Activated CD4-positive, alpha-beta T cell treated with anti-CD3 and anti-CD28 coated beads for 48 hours (primary cell): Measurements from ENCODE around the gene STAT4.

Source experiments
- DNase-seq: peaks from one replicate; pipeline ENCODE4 v3.0.0-alpha.2; 2020

STAT4 gene, protein sequence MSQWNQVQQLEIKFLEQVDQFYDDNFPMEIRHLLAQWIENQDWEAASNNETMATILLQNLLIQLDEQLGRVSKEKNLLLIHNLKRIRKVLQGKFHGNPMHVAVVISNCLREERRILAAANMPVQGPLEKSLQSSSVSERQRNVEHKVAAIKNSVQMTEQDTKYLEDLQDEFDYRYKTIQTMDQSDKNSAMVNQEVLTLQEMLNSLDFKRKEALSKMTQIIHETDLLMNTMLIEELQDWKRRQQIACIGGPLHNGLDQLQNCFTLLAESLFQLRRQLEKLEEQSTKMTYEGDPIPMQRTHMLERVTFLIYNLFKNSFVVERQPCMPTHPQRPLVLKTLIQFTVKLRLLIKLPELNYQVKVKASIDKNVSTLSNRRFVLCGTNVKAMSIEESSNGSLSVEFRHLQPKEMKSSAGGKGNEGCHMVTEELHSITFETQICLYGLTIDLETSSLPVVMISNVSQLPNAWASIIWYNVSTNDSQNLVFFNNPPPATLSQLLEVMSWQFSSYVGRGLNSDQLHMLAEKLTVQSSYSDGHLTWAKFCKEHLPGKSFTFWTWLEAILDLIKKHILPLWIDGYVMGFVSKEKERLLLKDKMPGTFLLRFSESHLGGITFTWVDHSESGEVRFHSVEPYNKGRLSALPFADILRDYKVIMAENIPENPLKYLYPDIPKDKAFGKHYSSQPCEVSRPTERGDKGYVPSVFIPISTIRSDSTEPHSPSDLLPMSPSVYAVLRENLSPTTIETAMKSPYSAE

GRCh38 chr2:191150600-191151330, at the start of gene STAT4:
TSS of gene STAT4 (minus strand) at chr2:191150994. CDS start at chr2:191148203, 2,791 bp downstream.
- DNase-seq = peak; percentile 88

DNA sequence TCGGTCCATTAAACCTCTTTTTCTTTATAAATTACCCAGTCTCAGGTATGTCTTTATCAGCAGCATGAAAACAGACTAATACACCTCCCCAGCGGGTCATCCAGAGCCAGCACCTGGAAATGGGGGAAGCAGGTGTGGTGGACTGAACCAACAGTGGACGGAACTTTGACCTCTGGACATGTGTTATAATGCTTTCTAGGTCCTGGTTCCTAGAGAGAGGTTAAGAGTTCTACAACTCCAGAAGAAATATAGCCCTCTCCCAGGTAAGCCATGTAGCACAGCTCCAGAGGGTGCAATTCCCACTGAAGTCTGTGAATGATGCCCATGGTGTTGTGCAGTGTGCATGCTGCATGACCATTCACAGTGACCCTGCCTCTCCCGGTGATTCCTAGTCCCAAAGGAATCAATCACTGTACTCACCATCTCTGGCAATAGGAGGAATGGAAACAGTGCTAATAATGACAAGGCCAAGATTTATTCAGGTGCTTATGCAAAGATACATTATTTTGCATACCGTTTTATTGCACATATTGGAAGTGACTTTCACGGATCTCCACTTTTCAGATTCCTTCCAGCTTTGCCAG, 49.2 kb upstream of the STAT4 start:
- no peak for DNase-seq

GRCh38 chr2:191198271-191198670, 47.5 kb upstream of the STAT4 start:
- DNase-seq = no peak

GRCh38 chr2:191197096-191197495, 46.3 kb upstream of the STAT4 start:
- DNase-seq = no peak

DNA sequence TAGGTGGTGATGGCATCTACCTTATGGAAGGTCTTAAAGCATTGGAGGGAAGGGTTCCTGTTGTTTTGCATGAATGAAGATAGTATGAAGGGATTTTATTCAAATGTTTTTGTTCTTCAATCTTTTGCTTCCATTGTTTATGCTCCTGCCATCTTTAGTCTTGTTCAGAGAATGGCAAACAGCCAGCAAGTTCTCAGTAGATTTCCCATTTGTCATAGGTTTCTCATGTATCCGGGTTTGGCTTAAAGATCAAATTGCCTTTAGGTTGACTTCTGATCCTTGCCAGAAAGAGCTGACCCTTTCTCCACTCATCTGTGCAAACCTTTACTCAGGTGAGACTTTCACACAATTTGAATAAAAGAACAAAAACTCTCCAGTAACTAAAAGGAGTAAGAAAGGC, 44.2 kb upstream of the STAT4 start:
- no peak for DNase-seq

DNA sequence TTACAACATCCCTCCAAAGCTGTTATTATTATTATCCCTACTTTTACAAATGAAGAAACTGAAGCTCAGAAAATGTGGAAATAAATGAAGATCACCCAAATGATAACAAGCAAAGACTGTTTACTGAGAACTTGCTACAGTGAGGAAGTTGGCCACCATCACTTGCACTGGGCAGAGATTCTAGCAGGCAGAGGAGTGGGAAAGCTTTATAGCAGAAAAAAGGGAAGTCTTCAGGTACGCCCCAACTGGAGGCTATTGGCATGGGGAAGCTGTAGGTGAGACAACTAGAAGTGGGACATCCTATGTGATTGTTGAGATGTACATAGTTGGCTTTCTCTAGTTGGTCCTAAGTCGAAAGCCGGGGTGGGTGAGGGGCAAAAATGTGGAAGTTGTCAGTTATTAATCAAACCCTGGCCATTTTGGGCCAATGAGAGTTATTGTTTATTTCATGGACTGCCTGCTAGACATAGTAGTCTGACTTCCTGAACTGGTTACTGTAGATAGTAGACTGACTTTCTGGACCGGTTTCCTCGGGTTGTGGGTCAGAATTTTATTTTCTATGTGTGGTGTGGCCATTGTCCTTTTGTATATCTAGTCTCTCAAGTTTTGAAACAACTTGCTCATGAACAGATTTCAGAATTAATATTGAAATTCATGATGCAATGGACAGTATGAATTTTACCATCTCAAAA, 40.2 kb upstream of the STAT4 start:
- DNase-seq = no peak

DNA sequence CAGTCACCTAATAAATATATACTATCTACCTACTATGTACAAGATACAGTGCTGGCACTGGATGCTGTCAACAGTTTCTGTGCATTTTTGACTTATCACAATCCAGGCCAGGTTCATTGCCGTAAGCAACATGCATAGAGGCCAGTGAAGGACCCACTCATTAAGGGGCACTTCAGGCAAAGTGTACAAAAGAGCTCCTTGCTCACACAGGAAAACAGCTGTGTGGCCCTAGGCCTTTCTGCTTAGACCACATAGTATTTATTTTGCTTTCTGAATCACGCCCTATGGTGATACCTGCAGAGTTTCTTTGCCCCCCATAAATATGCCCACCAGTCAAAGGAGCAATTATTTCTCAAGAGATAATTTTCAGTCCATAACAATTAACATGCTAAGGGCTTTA, 39.6 kb upstream of the STAT4 start:
- no peak for DNase-seq

DNA sequence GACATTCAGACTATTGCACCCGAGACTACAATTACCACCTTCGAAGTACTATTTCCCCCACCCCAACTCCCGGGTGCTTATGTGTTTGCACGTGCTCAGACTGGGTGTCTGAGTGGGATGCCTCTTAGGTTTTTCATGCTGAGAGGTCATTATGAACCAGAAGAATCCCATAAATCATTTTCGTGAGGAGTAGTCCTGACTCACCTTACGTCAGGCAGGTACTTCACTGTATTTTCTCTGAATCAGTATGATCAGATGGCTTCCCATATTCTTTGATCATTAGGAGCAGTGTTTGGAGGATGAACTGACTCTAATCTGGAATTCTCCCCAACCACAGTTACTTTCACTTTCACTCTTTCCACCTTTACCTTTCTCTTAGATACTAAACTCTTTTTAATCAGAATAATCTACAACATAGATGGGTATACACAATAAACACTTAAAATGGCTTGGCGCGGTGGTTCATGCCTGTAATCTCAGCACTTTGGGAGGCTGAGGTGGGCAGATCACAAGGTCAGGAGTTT, 38.4 kb upstream of the STAT4 start:
- no peak for DNase-seq

GRCh38 chr2:191188550-191189093, 37.8 kb upstream of the STAT4 start:
- no peak for DNase-seq

- no peak for DNase-seq
These were observed 36.5 kb upstream of the STAT4 start for GRCh38 chr2:191187105-191187829.

DNA sequence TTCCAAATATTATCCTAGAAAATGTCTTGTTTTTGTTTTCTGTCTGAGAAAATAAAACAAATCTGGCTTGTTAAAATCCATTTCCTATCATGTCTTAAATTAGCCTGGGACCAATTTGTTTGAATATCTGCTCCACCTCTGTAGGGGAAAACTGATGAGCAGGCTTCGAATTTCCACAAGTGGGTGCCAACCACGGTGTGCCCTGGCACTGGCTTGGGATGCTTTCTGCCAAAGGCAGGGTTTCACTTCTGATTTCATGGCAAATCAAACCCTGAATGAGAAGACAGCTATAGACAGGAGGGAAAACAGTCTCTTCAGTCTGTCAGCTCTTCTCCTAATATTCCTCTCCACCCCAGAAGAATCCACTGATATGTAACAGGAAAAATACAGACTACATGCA, 33.7 kb upstream of the STAT4 start:
- no peak for DNase-seq

DNA sequence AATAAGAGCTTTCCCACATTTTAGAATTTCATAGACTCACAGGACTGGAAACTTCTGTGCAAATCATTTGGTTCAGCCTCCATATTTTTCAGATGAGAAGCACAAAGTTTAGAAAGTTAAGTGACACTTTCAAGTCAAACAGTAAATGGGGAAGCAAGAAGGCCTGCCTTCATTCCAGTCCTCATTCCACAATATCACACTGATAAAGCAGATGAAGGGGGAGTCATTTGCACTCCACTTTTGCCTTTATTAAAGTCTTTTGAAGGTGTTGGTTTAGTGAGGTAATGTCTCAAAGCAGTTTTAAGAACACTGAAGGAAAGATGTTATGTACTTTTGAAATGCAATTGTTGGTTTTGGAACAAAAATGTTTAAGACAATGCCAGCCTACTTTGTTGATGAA, 32.7 kb upstream of the STAT4 start:
- DNase-seq = no peak

DNA sequence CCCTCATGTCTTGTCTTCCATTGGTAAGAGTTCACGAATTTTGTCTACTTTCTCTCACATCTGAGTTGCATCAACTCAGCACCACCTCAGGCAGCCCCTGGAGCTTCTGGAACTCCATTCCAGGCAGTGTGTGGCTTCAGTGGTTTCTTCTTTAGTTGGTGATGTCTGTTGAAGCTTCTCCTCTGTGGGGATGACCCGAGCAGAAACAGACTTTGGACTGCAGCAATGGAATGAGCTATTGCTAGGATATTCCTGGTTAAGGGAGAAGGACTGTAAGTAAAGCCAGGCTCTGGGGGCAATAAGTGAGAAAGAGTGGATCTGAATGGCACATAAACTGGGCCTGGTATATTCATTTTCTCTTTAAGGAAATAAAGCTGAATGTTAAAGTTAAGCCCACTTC, 32.3 kb upstream of the STAT4 start:
- no peak for DNase-seq

DNA sequence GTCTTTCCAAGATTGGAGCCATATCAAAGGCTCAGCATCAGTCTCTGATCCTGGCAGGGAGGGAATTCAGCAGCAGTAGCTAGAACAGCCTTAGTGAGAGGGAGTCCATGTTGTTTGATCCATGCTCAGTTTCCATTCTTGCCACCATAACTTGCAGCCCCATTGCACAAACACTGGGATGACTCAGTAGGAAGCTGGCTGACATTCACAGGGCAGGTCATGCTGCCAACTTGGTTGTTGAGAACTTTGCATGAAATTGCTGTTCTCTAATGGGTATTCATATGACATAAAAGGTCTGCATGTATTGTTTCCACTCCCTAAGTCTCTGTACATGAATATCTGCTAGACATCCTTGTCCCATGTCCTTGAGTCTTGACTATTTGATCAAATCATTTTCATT, 29.9 kb upstream of the STAT4 start:
- no peak for DNase-seq

DNA sequence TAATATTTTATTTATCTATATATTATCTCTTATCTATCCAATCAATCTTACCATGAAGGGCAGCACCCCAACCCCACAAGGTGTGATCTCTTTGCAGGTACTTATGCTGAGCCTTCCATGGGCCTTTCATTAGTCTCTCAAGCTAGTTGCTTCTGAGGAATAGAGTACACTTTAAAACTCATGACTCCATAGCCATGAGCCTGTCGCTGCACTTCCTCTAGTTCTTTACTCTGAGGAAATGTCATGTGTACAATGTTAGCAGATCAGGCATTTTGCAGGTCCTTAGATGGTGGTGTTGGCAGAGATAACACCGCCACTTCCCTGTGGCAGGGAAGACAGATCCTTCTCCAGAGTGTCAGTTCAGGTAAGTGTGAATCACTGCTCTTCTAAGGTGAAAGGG, 29.5 kb upstream of the STAT4 start:
- DNase-seq = no peak

- no peak for DNase-seq
These were observed 28.2 kb upstream of the STAT4 start for GRCh38 chr2:191178806-191179514.

- DNase-seq = no peak
These were observed 27.2 kb upstream of the STAT4 start for GRCh38 chr2:191177751-191178736.

GRCh38 chr2:191176801-191177438, 26.1 kb upstream of the STAT4 start:
- no peak for DNase-seq

DNA sequence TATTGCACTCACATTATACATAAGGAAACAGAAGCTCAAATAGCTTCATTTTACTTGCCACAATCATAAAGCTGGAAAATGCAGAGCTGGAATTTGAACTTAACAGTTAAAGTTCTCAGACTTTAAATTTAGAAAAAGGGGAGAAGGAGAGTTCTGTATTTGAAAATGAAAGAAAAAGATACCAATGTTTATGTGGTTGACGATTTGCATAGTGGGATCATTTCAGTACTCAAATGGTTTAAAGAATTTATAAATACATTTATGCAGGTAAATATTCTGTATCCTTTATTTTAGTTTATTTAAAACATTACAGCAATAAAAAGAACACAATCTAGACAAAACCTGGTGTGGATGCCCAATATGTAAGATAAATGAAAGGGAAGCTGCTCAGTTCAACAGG, 25.5 kb upstream of the STAT4 start:
- DNase-seq = no peak
